Aorta (tissue), 5 donors: Measurements from ENCODE around the gene NPDC1. TPM values are rescaled to one million over a fixed set of nuclear protein-coding genes. Genes with fewer than 3 reads are reported as not detected.
A peak's percentile ranks its signal among the peaks of the same experiment; 100 is the strongest.

Source experiments
- ATAC-seq: fragments of 200-7000 bp; cut with Tn5 transposase; one replicate; pipeline ENCODE4 v1.9.1; 2022; ENCODE audit warnings: moderate library complexity; ENCODE audit not compliant: low FRiP score
- DNase-seq, 2 donors: peaks; one replicate each; pipeline ENCODE4 v3.0.0-alpha.2; 2020
- H3K27ac ChIP-seq, 2 donors: one replicate each; pipeline ENCODE4 v1.5.1; 2013; ENCODE audit warnings: low read length in 2 of 2, mild to moderate bottlenecking in 2 of 2, moderate library complexity in 2 of 2, control low read depth in 1 of 2, inconsistent platforms in 1 of 2, low read depth in 1 of 2
- H3K27me3 ChIP-seq, 2 donors: one replicate each; pipeline ENCODE4 v1.6.1; 2013; ENCODE audit warnings: control low read depth in 1 of 2, low read length in 1 of 2, mild to moderate bottlenecking in 1 of 2, moderate library complexity in 1 of 2; ENCODE audit not compliant: insufficient read depth in 2 of 2, control insufficient read depth in 1 of 2
- H3K36me3 ChIP-seq, 2 donors: one replicate each; pipeline ENCODE4 v1.6.1; 2013; ENCODE audit warnings: control low read depth in 1 of 2, low read length in 1 of 2, mild to moderate bottlenecking in 1 of 2; ENCODE audit not compliant: insufficient read depth in 2 of 2, control insufficient read depth in 1 of 2
- H3K4me1 ChIP-seq, 2 donors: one replicate each; pipeline ENCODE4 v1.6.1; 2013; ENCODE audit warnings: low read length in 2 of 2, control low read depth in 1 of 2, mild to moderate bottlenecking in 1 of 2, moderate library complexity in 1 of 2; ENCODE audit not compliant: insufficient read depth in 2 of 2, control insufficient read depth in 1 of 2
- H3K4me3 ChIP-seq, 2 donors: one replicate each; pipeline ENCODE4 v1.5.1; 2013; ENCODE audit warnings: low read length in 2 of 2, control low read depth in 1 of 2, mild to moderate bottlenecking in 1 of 2
- H3K9me3 ChIP-seq: one replicate; pipeline ENCODE4 v1.6.1; 2013; ENCODE audit warnings: mild to moderate bottlenecking, low read length; ENCODE audit not compliant: control insufficient read depth
- WGBS, 2 donors: extraction: QIAGEN DNeasy Blood & Tissue Kit; methylation state at CpG; one replicate each; pipeline ENCODE4 v1.1.7; 2013; 5-methylcytosine and 5-hydroxymethylcytosine counted together
- intact Hi-C, 2 donors: fragments of 100-400 bp; cut with DNase I; formaldehyde crosslinking; loops; one replicate each; pipeline versions ENCODE4 v1.14.2 to v1.15.0; 2022
- polyA plus RNA-seq, 2 donors: library from polyadenylated mRNA; stranded (reverse); fragments of 200-250 nt; gene quantifications; one replicate each; pipeline ENCODE4 v1.2.3, GENCODE V29; 2013
- total RNA-seq, 2 donors: library from RNA; stranded (reverse); fragmentation: NEBNext Ultra II Directional; extraction: Animal tissue kit (Norgen Biotek cat#: 25700); gene quantifications; one replicate each; pipeline ENCODE4 v1.2.1, GENCODE V29; 2021
- donor health status: healthy with polysubstance abuse.
- donor health status: Bipolar disorder and iron deficiency.
- donor health status: DM: no; HTN: no; CAD: no.
- donor health status: DM: no; HTN: no; CAD: no.
- donor health status: DM: yes; HTN: yes; CAD: no.

NPDC1 gene
- total and polyA plus RNA-seq, 4 donors, result 26.5 to 217 (median 145) TPM

DNA sequence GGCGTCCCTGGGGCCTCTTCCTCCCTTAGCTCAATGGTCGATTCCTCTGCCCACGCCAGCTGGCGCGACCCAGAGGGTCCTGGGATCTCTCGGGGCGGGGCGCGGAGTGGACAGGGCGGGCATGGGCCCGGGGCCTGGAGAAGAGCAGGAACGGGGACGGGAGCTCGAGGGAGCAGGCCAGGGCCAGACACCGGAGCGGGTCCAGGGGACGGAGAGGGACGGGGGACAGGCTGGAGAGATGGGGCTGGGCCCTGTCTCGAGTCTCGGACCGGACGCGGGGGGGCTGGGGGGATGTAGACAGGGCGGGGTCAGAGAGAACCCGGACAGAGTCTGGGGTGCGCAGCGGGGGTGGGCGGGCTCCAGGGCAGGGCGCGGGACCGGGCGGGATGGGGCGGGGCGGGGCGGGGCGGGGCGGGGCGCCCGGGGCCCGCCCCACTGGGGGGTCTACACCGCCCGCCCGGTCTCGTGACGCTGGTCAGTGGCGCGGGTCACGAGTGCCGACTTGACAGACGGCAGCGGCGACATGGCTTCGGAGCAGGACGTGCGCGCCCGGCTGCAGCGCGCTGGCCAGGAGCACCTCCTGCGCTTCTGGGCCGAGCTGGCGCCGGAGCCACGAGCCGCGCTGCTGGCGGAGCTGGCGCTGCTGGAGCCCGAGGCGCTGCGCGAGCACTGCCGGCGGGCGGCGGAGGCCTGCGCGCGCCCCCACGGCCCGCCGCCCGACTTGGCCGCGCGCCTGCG lies 31.2 kb upstream of the NPDC1 start, which contains the start of gene UAP1L1:
Gene UAP1L1 (plus strand): TSS at position 508 of the 738 bp plus-strand sequence. CDS start 16 bp downstream, at position 524.
- H3K4me1 ChIP-seq, result no peaks in the 10 kb centered on the region
- DNase-seq (peak; percentile 88 to 91), ATAC-seq (peak; percentile 75)
- peak within 1 kb of the TSS; percentile 66 to 75 for H3K4me3 ChIP-seq
- 2 to 4% methylated on average over 34 to 87 of the region's 87 CpGs for WGBS, 2 donors
- intact Hi-C loops, result no loop called here
- H3K27me3 ChIP-seq, result no peaks in the 10 kb centered on the region
- no peak within 1 kb of the TSS for H3K27ac ChIP-seq
- no peaks in the 10 kb centered on the region for H3K36me3 ChIP-seq
- no peaks in the 10 kb centered on the region for H3K9me3 ChIP-seq

DNA sequence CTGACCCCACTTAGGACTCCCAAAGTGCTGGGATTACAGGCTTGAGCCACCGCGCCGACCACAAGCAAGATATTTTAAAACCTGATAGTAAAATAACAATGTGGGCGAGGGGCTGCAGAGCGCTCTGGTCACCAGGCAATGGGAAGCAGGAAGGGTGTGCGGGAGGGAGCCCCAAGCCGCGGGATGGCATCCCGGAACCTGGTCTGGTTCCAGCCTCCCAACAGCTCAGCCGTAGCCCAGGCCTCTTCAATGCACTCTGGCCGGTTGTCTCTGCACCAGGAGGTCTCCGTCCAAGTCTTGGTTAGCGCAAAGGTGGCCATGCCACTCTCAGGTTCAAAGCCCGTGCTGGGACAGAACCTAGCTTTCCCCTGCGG lies 30.6 kb upstream of the NPDC1 start:
- Histone ChIP-seq H3K27me3 (no peaks in the 10 kb centered on the region), H3K36me3 (no peaks in the 10 kb centered on the region), H3K4me3 (no peak overlapping the region), H3K9me3 (no peaks in the 10 kb centered on the region), H3K4me1 (no peaks in the 10 kb centered on the region), H3K27ac (no peak overlapping the region)
- peak in 1 of 2 donors; percentile 71 for DNase-seq
- 64 to 65% methylated on average over 15 of the region's 15 CpGs for WGBS, 2 donors
- intact Hi-C loops, result no loop called here
- ATAC-seq, result no peak

DNA sequence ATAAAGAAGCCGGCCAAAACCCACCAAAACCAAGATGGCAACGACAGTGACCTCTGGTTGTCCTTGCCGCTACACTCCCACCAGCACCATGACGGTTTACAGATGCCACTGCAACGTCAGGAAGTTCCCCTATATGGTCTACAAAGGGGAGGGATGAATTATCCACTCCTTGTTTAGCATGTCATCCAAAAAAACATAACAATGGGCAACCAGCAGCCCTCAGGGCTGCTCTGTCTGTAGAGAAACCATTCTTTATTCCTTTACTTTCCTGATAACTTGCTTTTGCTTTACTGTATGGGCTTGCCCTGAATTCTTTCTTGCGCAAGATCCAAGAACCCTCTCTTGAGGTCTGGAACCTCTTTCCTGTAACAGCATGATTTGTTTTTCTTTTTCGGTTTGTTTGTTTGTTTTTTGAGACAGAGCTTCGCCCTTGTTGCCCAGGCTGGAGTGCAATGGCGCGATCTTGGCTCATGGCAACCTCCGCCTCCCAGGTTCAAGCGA lies 29.3 kb upstream of the NPDC1 start:
- ATAC-seq, result no peak
- 83 to 88% methylated on average over 12 of the region's 12 CpGs for WGBS, 2 donors
- H3K9me3 ChIP-seq, result no peaks in the 10 kb centered on the region
- no peaks in the 10 kb centered on the region for H3K36me3 ChIP-seq
- intact Hi-C loops, result no loop called here
- no peak overlapping the region for H3K27ac ChIP-seq
- no peaks in the 10 kb centered on the region for H3K4me1 ChIP-seq
- no peaks in the 10 kb centered on the region for H3K27me3 ChIP-seq
- no peak for DNase-seq
- no peak overlapping the region for H3K4me3 ChIP-seq

DNA sequence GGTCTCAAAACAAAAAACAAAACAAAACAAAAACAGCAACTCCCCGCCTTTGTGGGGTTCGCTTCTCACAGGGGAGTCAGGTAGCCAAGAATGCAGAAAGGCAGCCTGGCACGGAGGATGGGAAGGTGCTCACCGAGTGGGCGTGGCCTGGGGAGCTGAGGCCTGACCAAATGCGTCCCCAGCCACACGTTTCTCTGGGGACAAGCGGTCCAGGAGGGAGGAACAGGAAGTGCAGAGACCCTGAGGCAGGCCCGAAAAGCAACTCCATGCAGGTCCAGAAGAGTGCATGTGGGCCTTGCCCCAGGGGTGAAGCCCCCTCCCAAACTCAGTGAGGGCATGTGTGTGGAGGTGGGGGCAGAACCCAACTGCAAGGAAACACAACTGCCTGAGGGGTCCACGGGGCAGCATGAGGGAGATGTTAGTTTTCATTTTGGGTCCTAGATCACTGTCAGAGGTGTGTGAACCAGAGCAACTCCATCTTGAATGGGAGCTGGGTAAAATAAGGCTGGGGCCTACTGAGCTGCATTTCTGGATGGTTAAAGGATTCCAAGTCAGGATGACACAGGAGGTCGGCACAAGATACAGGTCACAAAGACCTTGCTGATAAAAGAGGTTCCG lies 28.8 kb upstream of the NPDC1 start:
- Histone ChIP-seq H3K4me1 (no peaks in the 10 kb centered on the region), H3K27me3 (no peaks in the 10 kb centered on the region), H3K27ac (no peak overlapping the region), H3K36me3 (no peaks in the 10 kb centered on the region), H3K9me3 (no peaks in the 10 kb centered on the region), H3K4me3 (no peak overlapping the region)
- DNase-seq, result no peak
- ATAC-seq, result no peak
- WGBS, 2 donors, result 88% methylated on average over 12 of the region's 12 CpGs
- intact Hi-C loops, result no loop called here

DNA sequence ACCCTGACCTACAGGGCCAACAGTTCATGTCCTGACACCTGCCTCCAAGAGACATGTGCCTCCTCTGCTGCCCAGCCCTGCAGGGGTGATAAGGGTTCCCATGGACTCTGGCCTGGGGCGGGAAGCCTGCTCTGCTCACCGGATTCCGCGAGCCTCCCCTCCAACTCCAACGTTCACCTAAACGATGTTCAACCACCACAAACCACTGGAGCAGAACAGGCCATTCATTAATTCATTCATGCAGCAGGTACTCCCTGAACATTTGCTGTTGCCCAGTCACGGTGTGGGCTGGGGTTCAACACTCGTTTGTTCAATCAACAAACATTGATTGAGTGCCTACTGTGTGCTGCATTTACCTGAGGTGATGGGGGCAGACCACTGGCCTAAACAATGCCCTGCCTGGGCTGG lies 28.0 kb upstream of the NPDC1 start:
- Histone ChIP-seq H3K4me3 (no peak overlapping the region), H3K4me1 (no peaks in the 10 kb centered on the region), H3K36me3 (no peaks in the 10 kb centered on the region), H3K27ac (no peak overlapping the region), H3K9me3 (no peaks in the 10 kb centered on the region), H3K27me3 (no peaks in the 10 kb centered on the region)
- DNase-seq, result no peak
- WGBS, 2 donors, result 90 to 91% methylated on average over 8 of the region's 8 CpGs
- intact Hi-C loops, result no loop called here
- no peak for ATAC-seq

DNA sequence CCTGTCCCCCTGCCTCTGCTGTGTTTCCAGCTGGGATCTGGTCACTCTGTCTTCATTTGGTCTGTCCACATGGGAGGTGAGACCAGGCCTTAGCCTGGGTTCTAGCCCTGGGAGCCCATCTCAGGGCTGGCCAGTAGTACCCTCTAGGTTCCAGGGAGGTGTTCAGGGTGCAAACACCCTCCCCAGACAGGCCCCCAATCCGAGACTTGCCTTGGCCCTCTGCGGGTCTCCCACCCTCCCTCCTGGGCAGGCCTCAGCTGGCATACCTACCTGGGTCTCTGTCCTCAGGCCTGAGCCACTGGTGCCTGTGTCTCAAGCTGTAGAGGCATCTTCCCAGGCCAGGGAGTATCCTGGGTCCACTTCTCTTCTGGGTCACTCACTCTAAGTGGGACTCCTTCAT lies 25.3 kb upstream of the NPDC1 start:
- intact Hi-C loops, result no loop called here
- Histone ChIP-seq H3K9me3 (no peaks in the 10 kb centered on the region), H3K4me3 (no peak overlapping the region), H3K36me3 (no peaks in the 10 kb centered on the region), H3K27me3 (no peaks in the 10 kb centered on the region), H3K4me1 (no peaks in the 10 kb centered on the region), H3K27ac (no peak overlapping the region)
- ATAC-seq, result no peak
- no peak for DNase-seq
- 73 to 85% methylated on average over 2 of the region's 2 CpGs for WGBS, 2 donors

DNA sequence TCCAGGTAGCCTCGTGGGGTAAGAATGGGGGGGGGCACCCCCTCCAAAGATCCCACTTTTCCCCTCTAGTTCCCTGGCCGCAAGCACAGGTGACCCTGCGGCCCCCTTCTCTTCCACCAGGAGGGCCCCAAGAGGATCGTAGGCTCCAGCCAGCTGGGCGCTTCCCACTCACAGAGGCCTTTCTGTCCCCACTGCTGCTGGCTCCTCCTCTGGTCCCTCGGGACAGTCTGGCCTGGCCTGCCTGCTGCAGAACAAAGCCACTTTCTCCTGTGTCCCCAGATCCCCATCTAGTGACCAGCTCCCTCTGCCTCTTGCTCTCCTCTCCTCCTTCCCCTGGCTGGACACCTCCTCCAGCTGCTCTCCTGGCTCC lies 24.9 kb upstream of the NPDC1 start:
- 10 to 22% methylated on average over 4 to 6 of the region's 6 CpGs for WGBS, 2 donors
- intact Hi-C loops, result no loop called here
- no peaks in the 10 kb centered on the region for H3K9me3 ChIP-seq
- no peak overlapping the region for H3K27ac ChIP-seq
- H3K27me3 ChIP-seq, result no peaks in the 10 kb centered on the region
- H3K4me1 ChIP-seq, result no peaks in the 10 kb centered on the region
- H3K4me3 ChIP-seq, result no peak overlapping the region
- no peaks in the 10 kb centered on the region for H3K36me3 ChIP-seq
- DNase-seq (no peak), ATAC-seq (peak; percentile 31)

DNA sequence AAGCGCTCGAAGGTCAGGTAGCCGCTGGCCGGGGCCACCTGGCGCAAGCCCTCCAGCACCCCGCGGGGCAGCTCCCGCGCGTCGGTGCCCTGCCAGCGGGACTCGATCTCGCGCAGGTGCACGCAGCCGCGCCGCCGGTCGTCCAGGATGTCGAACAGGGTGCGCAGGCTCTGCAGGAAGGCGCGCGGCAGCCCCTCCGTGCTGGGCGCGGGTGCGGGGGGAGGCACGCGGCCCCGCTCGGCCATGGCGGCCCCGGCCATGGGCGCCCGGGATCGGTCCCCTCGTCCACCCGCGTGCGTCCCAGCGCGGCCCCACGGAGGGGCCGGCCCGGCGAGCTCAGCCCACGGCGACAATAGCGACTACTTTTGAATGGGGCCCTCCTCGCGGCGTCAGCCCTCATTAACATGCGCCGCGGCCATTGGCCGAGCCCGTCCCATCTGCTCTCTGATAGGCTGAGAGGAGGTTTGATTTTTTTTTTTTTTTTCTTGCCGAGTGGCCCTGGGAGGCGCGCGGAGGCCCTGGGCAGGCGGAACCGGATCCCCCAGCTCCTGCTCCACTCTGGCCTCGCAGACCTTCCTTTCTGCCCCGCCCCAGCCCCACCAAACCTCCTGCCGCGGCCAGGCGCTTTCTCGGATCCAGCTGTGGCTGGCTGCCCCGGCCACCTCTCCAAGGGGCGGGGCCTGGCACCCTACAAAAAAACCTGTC lies 24.4 kb upstream of the NPDC1 start, which contains the start of gene SAPCD2:
Gene SAPCD2 (minus strand): TSS at position 357 of the 705 bp plus-strand sequence. CDS start 97 bp downstream, at position 260.
- intact Hi-C loops, result no loop called here
- DNase-seq, result peak; percentile 93 to 95
- H3K4me3 ChIP-seq, result no peak within 1 kb of the TSS
- no peaks in the 10 kb centered on the region for H3K27me3 ChIP-seq
- 0 to 1% methylated on average over 46 to 74 of the region's 74 CpGs for WGBS, 2 donors
- no peaks in the 10 kb centered on the region for H3K4me1 ChIP-seq
- ATAC-seq, result peak; percentile 90
- no peak within 1 kb of the TSS for H3K27ac ChIP-seq
- no peaks in the 10 kb centered on the region for H3K36me3 ChIP-seq
- no peaks in the 10 kb centered on the region for H3K9me3 ChIP-seq
